DOHH2 (cell line): ENCODE data around the gene GPR15LG.
"Not testable (repeated sequence)": the region's sequence is repeated elsewhere in the genome, so short reads cannot be mapped to it uniquely, and the experiment has no call there.

ENCODE experiments used
- H3F3A ChIP-seq: fragments of 200-600 bp; sonication (generic), shearing (Covaris generic); 2 replicates; pipeline ENCODE4 v1.6.0; 2016; ENCODE audit warnings: antibody characterized with exemption, mild to moderate bottlenecking; ENCODE audit not compliant: control insufficient read depth, insufficient read depth
- H3K27ac ChIP-seq: fragments of 200-600 bp; sonication (generic); 2 replicates; pipeline ENCODE4 v1.5.1; 2014; ENCODE audit warnings: low read depth, mild to moderate bottlenecking, low read length, moderate library complexity
- H3K27me3 ChIP-seq: fragments of 200-600 bp; sonication (generic); 2 replicates; pipeline ENCODE4 v1.6.1; 2014; ENCODE audit warnings: mild to moderate bottlenecking, low read length, mixed read lengths; ENCODE audit not compliant: control insufficient read depth
- H3K36me3 ChIP-seq: fragments of 200-600 bp; sonication (generic); 2 replicates; pipeline ENCODE4 v1.6.1; 2014; ENCODE audit warnings: mild to moderate bottlenecking, low read length, moderate library complexity, mixed read lengths; ENCODE audit not compliant: control insufficient read depth
- H3K4me1 ChIP-seq: fragments of 200-600 bp; sonication (generic); 2 replicates; pipeline ENCODE4 v1.6.1; 2014; ENCODE audit warnings: mild to moderate bottlenecking, low read length, mixed read lengths; ENCODE audit not compliant: control insufficient read depth
- H3K4me2 ChIP-seq: fragments of 200-600 bp; sonication (generic); 2 replicates; pipeline ENCODE4 v1.6.0; 2014; ENCODE audit warnings: mild to moderate bottlenecking, low read length, moderate library complexity
- H3K4me3 ChIP-seq: fragments of 200-600 bp; sonication (generic); 2 replicates; pipeline ENCODE4 v1.5.1; 2014; ENCODE audit warnings: mild to moderate bottlenecking, low read length, mixed read lengths
- H3K79me2 ChIP-seq: fragments of 200-600 bp; sonication (generic); 2 replicates; pipeline ENCODE4 v1.6.1; 2014; ENCODE audit warnings: mild to moderate bottlenecking, low read length, mixed read lengths; ENCODE audit not compliant: control insufficient read depth
- H3K9me2 ChIP-seq: fragments of 200-600 bp; sonication (generic); replicated peaks from 2 replicates; pipeline ENCODE4 v1.6.1; 2014; ENCODE audit warnings: mild to moderate bottlenecking, low read length, mixed read lengths; ENCODE audit not compliant: control insufficient read depth
- H3K9me3 ChIP-seq: fragments of 200-600 bp; sonication (generic); 2 replicates; pipeline ENCODE4 v1.6.1; 2014; ENCODE audit warnings: antibody characterized with exemption, low read length, mixed read lengths; ENCODE audit not compliant: control insufficient read depth, insufficient read depth
- H4K20me1 ChIP-seq: fragments of 200-600 bp; sonication (generic); 2 replicates; pipeline ENCODE4 v1.6.0; 2014; ENCODE audit warnings: low read depth, mild to moderate bottlenecking, antibody characterized with exemption, low read length, moderate library complexity; ENCODE audit not compliant: control insufficient read depth, insufficient read depth
- EZH2phosphoT487 ChIP-seq: fragments of 200-600 bp; sonication (generic); IDR thresholded peaks from 2 replicates; pipeline ENCODE4 v1.6.1; 2017; ENCODE audit warnings: borderline replicate concordance, mild to moderate bottlenecking, antibody characterized with exemption, low read length, moderate library complexity, mixed read lengths
- TF ChIP-seq, protein P1 (sequence below): fragments of 200-600 bp; sonication (generic); IDR thresholded peaks from one replicate; pipeline ENCODE4 v1.5.1; 2014; ENCODE audit warnings: antibody characterized with exemption, mild to moderate bottlenecking, low read depth, low read length; ENCODE audit not compliant: poor library complexity, severe bottlenecking

GPR15LG gene

GRCh38 chr10:84173501-84173929, at the start of gene GPR15LG:
TSS of gene GPR15LG (plus strand) at chr10:84173801. CDS start at chr10:84173852, 51 bp downstream.
- Histone ChIP-seq H3K9me2 (no peaks in the 10 kb centered on the region), H3K4me3 (peak within 1 kb of the TSS; percentile 75), H3F3A (peaks cover 5% of the 10 kb centered on the region; the same call in 1 of the 2 replicates), H3K9me3 (no peaks in the 10 kb centered on the region), H3K27me3 (no peaks in the 10 kb centered on the region), H4K20me1 (no peaks in the 10 kb centered on the region), H3K36me3 (peaks cover under 1% of the 10 kb centered on the region; the same call in 1 of the 2 replicates), H3K4me2 (peak within 1 kb of the TSS; percentile 58), H3K27ac (peak within 1 kb of the TSS; percentile 74), H3K4me1 (peaks cover 48% of the 10 kb centered on the region), H3K79me2 (peaks cover 29% of the 10 kb centered on the region)
- TF ChIP-seq, protein P1, sequence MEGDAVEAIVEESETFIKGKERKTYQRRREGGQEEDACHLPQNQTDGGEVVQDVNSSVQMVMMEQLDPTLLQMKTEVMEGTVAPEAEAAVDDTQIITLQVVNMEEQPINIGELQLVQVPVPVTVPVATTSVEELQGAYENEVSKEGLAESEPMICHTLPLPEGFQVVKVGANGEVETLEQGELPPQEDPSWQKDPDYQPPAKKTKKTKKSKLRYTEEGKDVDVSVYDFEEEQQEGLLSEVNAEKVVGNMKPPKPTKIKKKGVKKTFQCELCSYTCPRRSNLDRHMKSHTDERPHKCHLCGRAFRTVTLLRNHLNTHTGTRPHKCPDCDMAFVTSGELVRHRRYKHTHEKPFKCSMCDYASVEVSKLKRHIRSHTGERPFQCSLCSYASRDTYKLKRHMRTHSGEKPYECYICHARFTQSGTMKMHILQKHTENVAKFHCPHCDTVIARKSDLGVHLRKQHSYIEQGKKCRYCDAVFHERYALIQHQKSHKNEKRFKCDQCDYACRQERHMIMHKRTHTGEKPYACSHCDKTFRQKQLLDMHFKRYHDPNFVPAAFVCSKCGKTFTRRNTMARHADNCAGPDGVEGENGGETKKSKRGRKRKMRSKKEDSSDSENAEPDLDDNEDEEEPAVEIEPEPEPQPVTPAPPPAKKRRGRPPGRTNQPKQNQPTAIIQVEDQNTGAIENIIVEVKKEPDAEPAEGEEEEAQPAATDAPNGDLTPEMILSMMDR, result no peak
- TF ChIP-seq EZH2phosphoT487, result no peak

DNA sequence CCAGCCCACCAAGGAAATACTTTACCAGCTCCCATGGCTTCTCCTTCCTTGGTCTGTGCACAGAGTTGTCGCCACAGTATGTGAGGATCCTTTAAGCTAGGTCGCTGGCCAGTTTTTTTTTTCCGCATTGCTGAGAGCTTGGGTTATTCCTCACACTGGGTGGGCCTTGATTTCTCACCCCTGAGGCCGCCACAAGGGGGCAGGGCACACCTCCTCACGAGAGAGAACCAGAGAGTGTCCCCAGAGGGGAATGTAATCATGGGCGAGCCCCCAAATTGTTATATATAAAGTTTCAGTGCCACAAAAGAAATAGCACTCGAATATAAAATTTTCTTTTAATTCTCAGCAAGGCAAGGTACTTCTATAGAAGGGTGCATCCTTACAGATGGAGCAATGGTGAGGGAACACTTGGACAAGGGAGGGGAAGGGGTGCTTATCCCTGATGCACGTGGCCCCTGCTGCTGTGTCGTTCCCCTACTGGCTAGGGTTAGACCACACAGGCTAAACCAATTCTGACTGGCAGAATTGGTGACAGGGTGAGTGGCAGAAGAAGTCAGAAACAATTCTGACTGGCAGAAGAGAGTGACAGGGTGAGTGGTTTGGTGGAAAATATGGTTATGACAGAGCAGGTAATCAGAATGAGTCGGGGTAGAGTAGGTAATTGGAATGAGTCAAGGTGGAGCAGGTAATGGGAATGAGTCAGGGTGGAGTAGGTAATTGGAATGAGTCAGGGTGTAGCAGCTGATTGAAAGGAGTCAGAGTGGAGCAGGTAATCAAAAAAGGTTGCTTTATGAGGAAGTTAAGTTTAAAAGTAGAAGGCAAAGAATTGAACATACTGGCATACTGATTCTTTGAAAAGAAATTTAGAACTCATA, 47.5 kb upstream of the GPR15LG start:
- H3K4me1 ChIP-seq, result not testable (repeated sequence)

DNA sequence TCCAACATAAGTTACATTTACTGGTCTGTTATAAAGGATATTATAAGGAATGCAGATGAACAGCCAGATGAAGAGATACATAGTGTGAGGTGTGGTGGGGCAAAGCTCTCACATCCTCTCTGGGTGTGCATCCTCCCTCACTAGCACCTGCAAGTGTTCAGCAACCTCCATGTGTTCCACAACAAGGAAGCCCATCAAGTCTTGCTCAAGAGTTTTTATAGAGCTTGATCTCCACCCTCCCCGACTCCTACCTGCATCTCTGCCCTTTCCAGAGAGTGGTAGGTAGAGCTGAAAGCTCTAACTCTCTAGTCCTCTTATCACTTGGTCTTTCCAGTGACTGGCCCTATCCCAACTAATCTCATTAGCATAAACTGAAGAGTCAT, 46.8 kb upstream of the GPR15LG start:
- no peak for TF ChIP-seq EZH2phosphoT487
- TF ChIP-seq, protein P1, result no peak
- no peaks in the 10 kb centered on the region for H3K36me3 ChIP-seq
- H3K4me1 ChIP-seq, result no peaks in the 10 kb centered on the region
- H3K4me2 ChIP-seq, result no peak overlapping the region
- H3K9me3 ChIP-seq, result peaks cover 12% of the 10 kb centered on the region; the same call in 1 of the 2 replicates
- no peaks in the 10 kb centered on the region for H3K79me2 ChIP-seq
- no peaks in the 10 kb centered on the region for H4K20me1 ChIP-seq
- H3K27ac ChIP-seq, result no peak overlapping the region
- H3F3A ChIP-seq, result no peaks in the 10 kb centered on the region
- no peaks in the 10 kb centered on the region for H3K27me3 ChIP-seq
- no peaks in the 10 kb centered on the region for H3K9me2 ChIP-seq
- no peak overlapping the region for H3K4me3 ChIP-seq

More for the DNA sequence above, 47.5 kb upstream of the GPR15LG start:
- not testable (repeated sequence) for H3K4me2 ChIP-seq, H3K9me2 ChIP-seq, H3K36me3 ChIP-seq, H3K4me3 ChIP-seq, H3F3A ChIP-seq, H3K27me3 ChIP-seq, H3K79me2 ChIP-seq, H4K20me1 ChIP-seq, H3K27ac ChIP-seq
- peaks cover 12% of the 10 kb centered on the region; the same call in 1 of the 2 replicates for H3K9me3 ChIP-seq
- TF ChIP-seq, protein P1, result peak; percentile 16
